ENCODE measurements around the gene D2HGDH.
A peak's percentile ranks its signal among the peaks of the same experiment; 100 is the strongest.
"Not testable (repeated sequence)": the region's sequence is repeated elsewhere in the genome, so short reads cannot be mapped to it uniquely, and the experiment has no call there.

Gene D2HGDH

GRCh38 chr2:241806217-241806616 lies 71.8 kb downstream of the D2HGDH start:
- H3K79me1 ChIP-seq (replicated peaks; ENCODE audit: low read length, poor library complexity, severe bottlenecking); H3K9me3 ChIP-seq (ENCODE audit: control insufficient read depth, low read length); H3K4me3 ChIP-seq (ENCODE audit: insufficient read depth in 1 of 2, low read depth in 1 of 2, low read length in 2 of 2); H3K4ac ChIP-seq (ENCODE audit: low read depth in 1 of 2, low read length in 2 of 2); DNase-seq; H2BK12ac ChIP-seq (ENCODE audit: low read length in 2 of 2); H4K91ac ChIP-seq (ENCODE audit: low read length); H3K27ac ChIP-seq (ENCODE audit: low read length, poor library complexity, severe bottlenecking); H3K14ac ChIP-seq (ENCODE audit: low read length in 2 of 2); H3K9ac ChIP-seq (ENCODE audit: low read length); H2AFZ ChIP-seq (ENCODE audit: low read depth, low read length); H2BK5ac ChIP-seq (ENCODE audit: low read depth, low read length, poor library complexity, severe bottlenecking); H3K36me3 ChIP-seq (ENCODE audit: control insufficient read depth in 1 of 2, insufficient read depth in 2 of 2, low read depth in 1 of 2, low read length in 2 of 2); H2AK5ac ChIP-seq (ENCODE audit: low read length, severe bottlenecking); H3K4me2 ChIP-seq (ENCODE audit: low read length, poor library complexity, severe bottlenecking); H2BK120ac ChIP-seq (ENCODE audit: low read depth, low read length); H2BK15ac ChIP-seq (ENCODE audit: low read depth, poor library complexity, severe bottlenecking); H4K8ac ChIP-seq (ENCODE audit: low read length); H3K23ac ChIP-seq (ENCODE audit: low read length in 2 of 2); H3K18ac ChIP-seq (ENCODE audit: low read depth in 1 of 2, low read length in 2 of 2): not testable (repeated sequence)
- peaks cover 8 to 39% of the 10 kb centered on the region in 2 experiments for H3K27me3 ChIP-seq (ENCODE audit: control insufficient read depth in 1 of 2, insufficient read depth in 1 of 2, low read length in 2 of 2)
- H3K4me1 ChIP-seq (ENCODE audit: control insufficient read depth, insufficient read depth, low read depth, low read length): peaks cover 11% of the 10 kb centered on the region
- WGBS: no CpG with 5 or more reads among the region's 8 CpGs

- no peak overlapping the region for H3K27ac ChIP-seq (ENCODE audit: low read length, poor library complexity, severe bottlenecking)
- no peak overlapping the region for H3K23ac ChIP-seq (ENCODE audit: low read length in 2 of 2)
- H4K8ac ChIP-seq (ENCODE audit: low read length): no peak overlapping the region
- H3K9ac ChIP-seq (ENCODE audit: low read length): no peak overlapping the region
- H2AK5ac ChIP-seq (ENCODE audit: low read length, severe bottlenecking): no peak overlapping the region
- peaks cover 8 to 30% of the 10 kb centered on the region in 2 experiments for H3K27me3 ChIP-seq (ENCODE audit: control insufficient read depth in 1 of 2, insufficient read depth in 1 of 2, low read length in 2 of 2)
- no peak overlapping the region for H2AFZ ChIP-seq (ENCODE audit: low read depth, low read length)
- WGBS: 55% methylated on average over 17 of the region's 17 CpGs
- no peak overlapping the region for H3K14ac ChIP-seq (ENCODE audit: low read length in 2 of 2)
- H3K4me1 ChIP-seq (ENCODE audit: control insufficient read depth, insufficient read depth, low read depth, low read length): peaks cover 8% of the 10 kb centered on the region
- H2BK12ac ChIP-seq (ENCODE audit: low read length in 2 of 2): no peak overlapping the region
- peaks cover 0 to 4% of the 10 kb centered on the region in 2 experiments for H3K36me3 ChIP-seq (ENCODE audit: control insufficient read depth in 1 of 2, insufficient read depth in 2 of 2, low read depth in 1 of 2, low read length in 2 of 2)
- H3K4me2 ChIP-seq (ENCODE audit: low read length, poor library complexity, severe bottlenecking): no peak overlapping the region
- no peak overlapping the region for H2BK5ac ChIP-seq (ENCODE audit: low read depth, low read length, poor library complexity, severe bottlenecking)
- no peak overlapping the region for H2BK120ac ChIP-seq (ENCODE audit: low read depth, low read length)
- H3K79me1 ChIP-seq (replicated peaks; ENCODE audit: low read length, poor library complexity, severe bottlenecking): no peaks in the 10 kb centered on the region
- H2BK15ac ChIP-seq (ENCODE audit: low read depth, poor library complexity, severe bottlenecking): no peak overlapping the region
- peak; percentile 7 for DNase-seq
- no peak overlapping the region for H3K18ac ChIP-seq (ENCODE audit: low read depth in 1 of 2, low read length in 2 of 2)
- H3K9me3 ChIP-seq (ENCODE audit: control insufficient read depth, low read length): no peaks in the 10 kb centered on the region
- H4K91ac ChIP-seq (ENCODE audit: low read length): no peak overlapping the region
- no peak overlapping the region for H3K4me3 ChIP-seq (ENCODE audit: insufficient read depth in 1 of 2, low read depth in 1 of 2, low read length in 2 of 2)
- H3K4ac ChIP-seq (ENCODE audit: low read depth in 1 of 2, low read length in 2 of 2): no peak overlapping the region
Measured at GRCh38 chr2:241808051-241808720, 73.8 kb downstream of the D2HGDH start.

GRCh38 chr2:241808721-241809382 lies 74.4 kb downstream of the D2HGDH start, which contains the start of gene NEU4:
Gene NEU4, plus strand, starts transcription at chr2:241809193. Its CDS starts 5,292 bp downstream, at chr2:241814485.
- Histone ChIP-seq H2AFZ (ENCODE audit: low read depth, low read length) (no peak within 1 kb of the TSS), H2BK12ac (ENCODE audit: low read length in 2 of 2) (no peak within 1 kb of the TSS), H3K9ac (ENCODE audit: low read length) (no peak within 1 kb of the TSS), H4K8ac (ENCODE audit: low read length) (no peak within 1 kb of the TSS), H3K79me1 (replicated peaks; ENCODE audit: low read length, poor library complexity, severe bottlenecking) (no peaks in the 10 kb centered on the region), H3K4me2 (ENCODE audit: low read length, poor library complexity, severe bottlenecking) (no peak within 1 kb of the TSS), H3K36me3 (ENCODE audit: control insufficient read depth in 1 of 2, insufficient read depth in 2 of 2, low read depth in 1 of 2, low read length in 2 of 2) (no peaks in the 10 kb centered on the region), H3K27me3 (ENCODE audit: control insufficient read depth in 1 of 2, insufficient read depth in 1 of 2, low read length in 2 of 2) (peaks cover 8 to 24% of the 10 kb centered on the region in 2 experiments), H2BK15ac (ENCODE audit: low read depth, poor library complexity, severe bottlenecking) (no peak within 1 kb of the TSS), H3K9me3 (ENCODE audit: control insufficient read depth, low read length) (no peaks in the 10 kb centered on the region), H3K23ac (ENCODE audit: low read length in 2 of 2) (no peak within 1 kb of the TSS), H3K27ac (ENCODE audit: low read length, poor library complexity, severe bottlenecking) (no peak within 1 kb of the TSS), H3K18ac (ENCODE audit: low read depth in 1 of 2, low read length in 2 of 2) (no peak within 1 kb of the TSS), H2AK5ac (ENCODE audit: low read length, severe bottlenecking) (no peak within 1 kb of the TSS), H2BK5ac (ENCODE audit: low read depth, low read length, poor library complexity, severe bottlenecking) (no peak within 1 kb of the TSS), H3K4ac (ENCODE audit: low read depth in 1 of 2, low read length in 2 of 2) (no peak within 1 kb of the TSS), H3K4me3 (ENCODE audit: insufficient read depth in 1 of 2, low read depth in 1 of 2, low read length in 2 of 2) (peak within 1 kb of the TSS in 1 of 2 experiments; percentile 16), H3K4me1 (ENCODE audit: control insufficient read depth, insufficient read depth, low read depth, low read length) (peaks cover 6% of the 10 kb centered on the region), H3K14ac (ENCODE audit: low read length in 2 of 2) (no peak within 1 kb of the TSS), H4K91ac (ENCODE audit: low read length) (peak within 1 kb of the TSS; percentile 61), H2BK120ac (ENCODE audit: low read depth, low read length) (no peak within 1 kb of the TSS)
- WGBS: 91% methylated on average over 31 of the region's 31 CpGs
- DNase-seq: no peak
